OCI-LY3 (cell line): Measurements from ENCODE around the gene VAMP7.

Source experiments
- H2AFZ ChIP-seq: fragments of 200-600, 300-600 bp; shearing (Covaris generic); 2 replicates; pipeline ENCODE4 v1.6.0; 2014; ENCODE audit warnings: antibody characterized with exemption, low read depth, low read length
- H3K27ac ChIP-seq: fragments of 200-600, 300-600 bp; sonication (generic); 2 replicates; pipeline ENCODE4 v1.5.1; 2014; ENCODE audit warnings: mild to moderate bottlenecking, low read length, moderate library complexity, mixed read lengths
- H3K27me3 ChIP-seq: fragments of 200-600, 300-600 bp; sonication (generic); 2 replicates; pipeline ENCODE4 v1.6.1; 2014; ENCODE audit warnings: low read depth, low read length, mixed read lengths
- H3K36me3 ChIP-seq: fragments of 200-600, 300-600 bp; sonication (generic); replicated peaks from 2 replicates; pipeline ENCODE3; 2014; ENCODE audit warnings: low read depth, low read length, mixed read lengths
- H3K4me1 ChIP-seq: fragments of 300-600, 200-600 bp; sonication (generic); 2 replicates; pipeline ENCODE4 v1.6.1; 2014; ENCODE audit warnings: low read length, mixed read lengths
- H3K4me2 ChIP-seq: fragments of 200-600, 300-600 bp; sonication (generic); 2 replicates; pipeline ENCODE4 v1.6.1; 2014; ENCODE audit warnings: low read length, mixed read lengths
- H3K4me3 ChIP-seq: fragments of 300-600, 200-600 bp; sonication (generic); 2 replicates; pipeline ENCODE4 v1.5.1; 2014; ENCODE audit warnings: antibody characterized with exemption, mild to moderate bottlenecking, low read length, moderate library complexity
- H3K79me2 ChIP-seq: fragments of 300-600, 200-600 bp; shearing (Covaris generic); 2 replicates; pipeline ENCODE4 v1.6.1; 2014; ENCODE audit warnings: mild to moderate bottlenecking, low read length, mixed read lengths
- H3K9ac ChIP-seq: fragments of 300-600, 200-600 bp; shearing (Covaris generic); 2 replicates; pipeline ENCODE4 v1.6.0; 2014; ENCODE audit warnings: mild to moderate bottlenecking, low read length, moderate library complexity
- H3K9me3 ChIP-seq: fragments of 200-600, 300-600 bp; shearing (Covaris generic); 2 replicates; pipeline ENCODE4 v1.6.1; 2014; ENCODE audit warnings: low read length, mixed read lengths; ENCODE audit not compliant: insufficient read depth
- H4K20me1 ChIP-seq: fragments of 200-600, 300-600 bp; sonication (generic); 2 replicates; pipeline ENCODE4 v1.6.1; 2016; ENCODE audit warnings: low read length, mixed read lengths; ENCODE audit not compliant: insufficient read depth
- EZH2phosphoT487 ChIP-seq: fragments of 200-600 bp; shearing (Covaris generic); IDR thresholded peaks from 2 replicates; pipeline ENCODE4 v1.6.1; 2018; ENCODE audit warnings: antibody characterized with exemption, mixed run types, low read depth
- TF ChIP-seq, protein P1 (sequence below): fragments of 200-600, 300-600 bp; sonication (generic); IDR thresholded peaks from 2 replicates; pipeline ENCODE4 v1.5.1; 2014; ENCODE audit warnings: antibody characterized with exemption, low read length, low read depth

Gene VAMP7

DNA sequence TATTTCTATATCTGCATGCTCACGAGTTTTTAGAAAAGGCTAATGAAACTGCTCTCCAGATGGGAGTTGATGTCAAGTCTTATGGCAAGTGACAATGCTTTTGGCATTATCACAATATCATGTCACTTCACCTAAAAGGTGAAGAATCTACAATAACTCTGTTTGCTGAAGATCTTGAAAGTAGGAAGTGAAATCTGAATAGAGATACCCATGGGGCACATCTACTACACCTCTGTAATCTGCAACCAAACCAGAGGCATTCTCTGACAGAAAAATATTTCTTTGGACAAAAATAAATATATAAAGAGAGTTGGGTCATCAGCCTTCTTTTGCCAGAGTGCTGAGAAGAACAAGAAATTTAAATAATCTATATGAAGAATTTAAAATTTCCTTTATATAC is 3.9 kb upstream of the VAMP7 start:
- peak overlapping the region; percentile 77 for H3K27ac ChIP-seq
- no peaks in the 10 kb centered on the region for H3K36me3 ChIP-seq
- H4K20me1 ChIP-seq = peaks cover 6% of the 10 kb centered on the region; the same call in 1 of the 2 replicates
- no peaks in the 10 kb centered on the region for H3K27me3 ChIP-seq
- peaks cover 11% of the 10 kb centered on the region for H3K79me2 ChIP-seq
- peak overlapping the region; percentile 53 for H3K4me3 ChIP-seq
- H3K9ac ChIP-seq = peak overlapping the region; percentile 37; the same call in 1 of the 2 replicates
- H3K9me3 ChIP-seq = no peaks in the 10 kb centered on the region
- no peak overlapping the region for H2AFZ ChIP-seq
- peak overlapping the region; percentile 80 for H3K4me2 ChIP-seq
- H3K4me1 ChIP-seq = peaks cover 24% of the 10 kb centered on the region
- TF ChIP-seq, protein P1, sequence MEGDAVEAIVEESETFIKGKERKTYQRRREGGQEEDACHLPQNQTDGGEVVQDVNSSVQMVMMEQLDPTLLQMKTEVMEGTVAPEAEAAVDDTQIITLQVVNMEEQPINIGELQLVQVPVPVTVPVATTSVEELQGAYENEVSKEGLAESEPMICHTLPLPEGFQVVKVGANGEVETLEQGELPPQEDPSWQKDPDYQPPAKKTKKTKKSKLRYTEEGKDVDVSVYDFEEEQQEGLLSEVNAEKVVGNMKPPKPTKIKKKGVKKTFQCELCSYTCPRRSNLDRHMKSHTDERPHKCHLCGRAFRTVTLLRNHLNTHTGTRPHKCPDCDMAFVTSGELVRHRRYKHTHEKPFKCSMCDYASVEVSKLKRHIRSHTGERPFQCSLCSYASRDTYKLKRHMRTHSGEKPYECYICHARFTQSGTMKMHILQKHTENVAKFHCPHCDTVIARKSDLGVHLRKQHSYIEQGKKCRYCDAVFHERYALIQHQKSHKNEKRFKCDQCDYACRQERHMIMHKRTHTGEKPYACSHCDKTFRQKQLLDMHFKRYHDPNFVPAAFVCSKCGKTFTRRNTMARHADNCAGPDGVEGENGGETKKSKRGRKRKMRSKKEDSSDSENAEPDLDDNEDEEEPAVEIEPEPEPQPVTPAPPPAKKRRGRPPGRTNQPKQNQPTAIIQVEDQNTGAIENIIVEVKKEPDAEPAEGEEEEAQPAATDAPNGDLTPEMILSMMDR = no peak
- TF ChIP-seq EZH2phosphoT487 = no peak

DNA sequence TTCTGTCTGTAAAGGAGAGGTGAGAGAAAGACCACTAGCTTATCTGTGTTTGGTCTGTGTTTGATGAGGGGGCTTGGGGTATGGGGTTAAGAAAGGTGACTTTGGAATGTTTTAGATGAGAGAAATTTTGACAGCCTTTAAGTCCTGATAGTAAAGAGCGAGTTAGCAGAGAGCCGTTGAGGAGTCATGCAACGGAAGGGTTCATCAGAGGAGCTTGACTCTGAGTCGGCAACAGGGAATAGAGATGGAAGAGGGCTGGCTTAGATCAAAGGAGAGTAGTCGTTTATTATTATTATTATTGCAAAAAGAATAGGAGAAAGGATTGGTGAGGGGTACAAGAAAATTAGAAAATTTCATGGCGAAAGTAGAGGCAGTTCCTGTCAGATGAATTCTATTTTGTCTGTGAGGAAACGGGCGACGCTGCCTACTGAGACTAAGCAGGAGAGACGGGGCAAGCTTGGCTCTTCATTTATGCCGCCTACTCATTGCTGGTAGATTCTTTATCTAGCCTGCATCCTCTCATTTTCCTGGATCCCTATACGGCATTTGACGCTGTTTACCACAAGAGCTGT is 473 bp upstream of the VAMP7 start:
- TF ChIP-seq EZH2phosphoT487 = no peak
- TF ChIP-seq, protein P1 = no peak
- Histone ChIP-seq H3K4me3 (peak overlapping the region; percentile 90), H3K27ac (no peak overlapping the region), H3K9me3 (no peaks in the 10 kb centered on the region), H3K4me1 (peaks cover 25% of the 10 kb centered on the region), H3K4me2 (peak overlapping the region; percentile 54), H3K27me3 (no peaks in the 10 kb centered on the region), H3K36me3 (no peaks in the 10 kb centered on the region), H3K9ac (peak overlapping the region; percentile 80), H2AFZ (peak overlapping the region; percentile 33; the same call in 1 of the 2 replicates), H4K20me1 (peaks cover 6% of the 10 kb centered on the region; the same call in 1 of the 2 replicates), H3K79me2 (peaks cover 21% of the 10 kb centered on the region)

DNA sequence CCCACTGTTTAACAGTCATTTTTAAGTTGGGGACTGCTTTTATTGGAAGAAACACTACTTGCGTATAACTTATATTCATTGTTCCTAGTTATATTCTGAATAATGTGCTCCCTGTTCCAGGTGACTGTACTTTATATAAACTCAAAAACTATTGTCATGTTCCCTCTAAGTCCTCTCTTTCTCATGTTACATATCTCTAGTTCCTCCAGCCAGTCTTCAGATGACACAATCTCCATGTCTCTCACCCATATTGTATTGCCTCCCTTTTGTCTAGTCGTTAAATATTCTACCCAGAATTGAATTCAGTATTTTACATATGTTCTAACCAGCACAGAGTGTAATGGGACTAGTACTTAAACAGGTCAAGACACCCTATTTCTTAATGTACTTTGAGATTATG is 5.3 kb downstream of the VAMP7 start:
- Histone ChIP-seq H3K9me3 (no peaks in the 10 kb centered on the region), H2AFZ (no peak overlapping the region), H4K20me1 (peaks cover 6% of the 10 kb centered on the region; the same call in 1 of the 2 replicates), H3K27ac (no peak overlapping the region), H3K4me1 (peaks cover 7% of the 10 kb centered on the region), H3K27me3 (no peaks in the 10 kb centered on the region), H3K4me2 (no peak overlapping the region), H3K79me2 (peaks cover 19% of the 10 kb centered on the region), H3K36me3 (peaks cover 10% of the 10 kb centered on the region), H3K9ac (no peak overlapping the region), H3K4me3 (no peak overlapping the region)
- no peak for TF ChIP-seq EZH2phosphoT487
- TF ChIP-seq, protein P1 = no peak

DNA sequence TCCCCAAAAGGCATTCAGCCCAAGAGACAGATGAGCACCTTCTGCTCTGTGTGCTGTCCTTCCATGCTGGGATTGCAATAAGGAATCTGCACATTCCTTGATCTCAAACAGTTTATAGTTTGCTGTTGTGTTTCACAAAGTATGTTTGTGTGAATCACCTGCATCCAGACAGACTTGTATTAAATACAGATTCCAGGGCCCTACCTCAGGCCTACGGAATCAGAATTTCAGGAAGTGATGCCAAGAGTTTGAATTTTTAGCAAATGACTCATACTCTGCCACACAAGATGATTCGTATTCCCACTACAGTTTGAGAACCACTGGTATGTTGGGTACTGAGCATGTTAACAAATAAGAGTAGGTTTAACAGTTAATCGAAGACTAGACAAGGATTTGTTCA is 7.0 kb downstream of the VAMP7 start:
- no peaks in the 10 kb centered on the region for H4K20me1 ChIP-seq
- no peaks in the 10 kb centered on the region for H3K4me1 ChIP-seq
- H3K27ac ChIP-seq = no peak overlapping the region
- H3K27me3 ChIP-seq = no peaks in the 10 kb centered on the region
- no peak overlapping the region for H3K9ac ChIP-seq
- H2AFZ ChIP-seq = no peak overlapping the region
- H3K4me2 ChIP-seq = no peak overlapping the region
- peaks cover 2% of the 10 kb centered on the region; the same call in 1 of the 2 replicates for H3K79me2 ChIP-seq
- no peak overlapping the region for H3K4me3 ChIP-seq
- peaks cover 21% of the 10 kb centered on the region for H3K36me3 ChIP-seq
- TF ChIP-seq, protein P1 = no peak
- no peak for TF ChIP-seq EZH2phosphoT487
- H3K9me3 ChIP-seq = no peaks in the 10 kb centered on the region
